Ovary (tissue), 3 donors: Measurements from ENCODE around the gene LRRC9.

ENCODE experiments used
- CTCF ChIP-seq, 3 donors: fragments of 450-650 bp in 2 of 3; fragments of 200-600 bp in 1 of 3; IDR thresholded peaks; one replicate each; pipeline versions ENCODE4 v1.5.1 to v1.8.0; 2016 to 2022; ENCODE audit warnings: antibody characterized with exemption in 3 of 3, mild to moderate bottlenecking in 1 of 3
- POLR2A ChIP-seq: fragments of 450-650 bp; IDR thresholded peaks from one replicate; pipeline ENCODE4 v1.6.1; 2017; ENCODE audit warnings: antibody characterized with exemption, mild to moderate bottlenecking, moderate library complexity
- donor health status: DM: no; HTN: no; CAD: no.

GRCh38 chr14:60085085-60085484 is 165.1 kb downstream of the LRRC9 start:
- TF ChIP-seq CTCF (IDR thresholded peaks at IDR 0.05) (no peak), POLR2A (no peak)
